Measurements from ENCODE around the gene DUS2. TPM values are rescaled to one million over a fixed set of nuclear protein-coding genes. Genes with fewer than 3 reads are reported as not detected.

Gene DUS2
- total RNA-seq, 6 donors from 2014 or later, result 12.7 to 28.3 (median 16.8) TPM

GRCh38 chr16:68031951-68032350 is 8.9 kb downstream of the DUS2 start:
- ATAC-seq (ENCODE audit: low FRiP score in 2 of 2), result peak; percentile 63 to 93
- Histone ChIP-seq H3K9me3 (no peaks in the 10 kb centered on the region), H3K4me3 (no peak overlapping the region)

GRCh38 chr16:68033101-68033500 is 10.0 kb downstream of the DUS2 start:
- Histone ChIP-seq H3K4me1 (peaks cover 1 to 9% (median 4%) of the 10 kb centered on the region in 4 donors), H3K27ac (no peak overlapping the region), H3K36me3 (peaks cover 0 to 4% (median under 1%) of the 10 kb centered on the region in 4 donors), H3K27me3 (no peaks in the 10 kb centered on the region), H3K9me3 (no peaks in the 10 kb centered on the region), H3K4me3 (no peak overlapping the region)
- TF ChIP-seq CTCF (IDR thresholded peaks at IDR 0.05), result no peak
- TF ChIP-seq POLR2A (IDR thresholded peaks at IDR 0.05), result no peak
- no peak for TF ChIP-seq POLR2AphosphoS5 (IDR thresholded peaks at IDR 0.05)
- no peak for TF ChIP-seq EP300 (IDR thresholded peaks at IDR 0.05)
- DNase-seq (no peak), ATAC-seq (ENCODE audit: low FRiP score in 2 of 2) (no peak)
- 96 to 97% methylated on average over 2 of the region's 2 CpGs for WGBS, 2 donors

More at GRCh38 chr16:68031951-68032350, 8.9 kb downstream of the DUS2 start:
- Histone ChIP-seq H3K36me3 (peaks cover 0 to 7% (median 4%) of the 10 kb centered on the region in 4 donors), H3K27ac (peak overlapping the region in 3 of 4 donors; percentile 1 to 70 (median 44)), H3K27me3 (no peaks in the 10 kb centered on the region), H3K4me1 (peaks cover 0 to 4% (median 2%) of the 10 kb centered on the region in 4 donors)
- DNase-seq, result peak in 1 of 2 donors; percentile 81
- TF ChIP-seq POLR2AphosphoS5 (IDR thresholded peaks at IDR 0.05), result no peak
- no peak for TF ChIP-seq EP300 (IDR thresholded peaks at IDR 0.05)
- TF ChIP-seq POLR2A (IDR thresholded peaks at IDR 0.05), result no peak
- TF ChIP-seq CTCF (IDR thresholded peaks at IDR 0.05), result no peak
- WGBS, 2 donors, result 83 to 91% methylated on average over 2 of the region's 2 CpGs

GRCh38 chr16:68035227-68035626 is 12.1 kb downstream of the DUS2 start:
- ATAC-seq (ENCODE audit: low FRiP score in 2 of 2), result no peak
- DNase-seq, result no peak
- Histone ChIP-seq H3K9me3 (no peaks in the 10 kb centered on the region), H3K27ac (no peak overlapping the region), H3K4me1 (peaks cover 6 to 13% (median 9%) of the 10 kb centered on the region in 4 donors), H3K27me3 (no peaks in the 10 kb centered on the region), H3K4me3 (no peak overlapping the region), H3K36me3 (peaks cover 0 to 9% (median 0%) of the 10 kb centered on the region in 4 donors)
- 85 to 86% methylated on average over 2 of the region's 2 CpGs for WGBS, 2 donors
- TF ChIP-seq POLR2AphosphoS5 (IDR thresholded peaks at IDR 0.05) (no peak), CTCF (IDR thresholded peaks at IDR 0.05) (no peak), POLR2A (IDR thresholded peaks at IDR 0.05) (no peak), EP300 (IDR thresholded peaks at IDR 0.05) (no peak)

GRCh38 chr16:68037841-68038597 is 14.9 kb downstream of the DUS2 start:
- no peak overlapping the region for H3K4me3 ChIP-seq
- H3K27me3 ChIP-seq, result no peaks in the 10 kb centered on the region
- ATAC-seq (ENCODE audit: low FRiP score in 2 of 2) (no peak), DNase-seq (no peak)
- H3K36me3 ChIP-seq, result peaks cover 0 to 16% (median 0%) of the 10 kb centered on the region in 4 donors
- H3K27ac ChIP-seq, result peak overlapping the region; percentile 38 to 83 (median 68)
- WGBS, 2 donors, result 86 to 87% methylated on average over 9 of the region's 9 CpGs
- H3K4me1 ChIP-seq, result peaks cover 11 to 24% (median 19%) of the 10 kb centered on the region in 4 donors
- H3K9me3 ChIP-seq, result no peaks in the 10 kb centered on the region
- TF ChIP-seq EP300 (IDR thresholded peaks at IDR 0.05) (no peak), POLR2A (IDR thresholded peaks at IDR 0.05) (no peak), POLR2AphosphoS5 (IDR thresholded peaks at IDR 0.05) (no peak), CTCF (IDR thresholded peaks at IDR 0.05) (no peak)

All from upper lobe of left lung (tissue), 6 donors.